GM12873 (cell line): ENCODE measurements around the gene OR1J1.

Experiments used
- TF ChIP-seq, protein P1 (sequence below): IDR thresholded peaks from 2 replicates; pipeline ENCODE4 v1.5.1; 2012; ENCODE audit warnings: low read depth, mild to moderate bottlenecking, moderate library complexity, low read length, control low read depth; ENCODE audit not compliant: insufficient read depth; ENCODE audit errors: missing control alignments

OR1J1 gene

DNA sequence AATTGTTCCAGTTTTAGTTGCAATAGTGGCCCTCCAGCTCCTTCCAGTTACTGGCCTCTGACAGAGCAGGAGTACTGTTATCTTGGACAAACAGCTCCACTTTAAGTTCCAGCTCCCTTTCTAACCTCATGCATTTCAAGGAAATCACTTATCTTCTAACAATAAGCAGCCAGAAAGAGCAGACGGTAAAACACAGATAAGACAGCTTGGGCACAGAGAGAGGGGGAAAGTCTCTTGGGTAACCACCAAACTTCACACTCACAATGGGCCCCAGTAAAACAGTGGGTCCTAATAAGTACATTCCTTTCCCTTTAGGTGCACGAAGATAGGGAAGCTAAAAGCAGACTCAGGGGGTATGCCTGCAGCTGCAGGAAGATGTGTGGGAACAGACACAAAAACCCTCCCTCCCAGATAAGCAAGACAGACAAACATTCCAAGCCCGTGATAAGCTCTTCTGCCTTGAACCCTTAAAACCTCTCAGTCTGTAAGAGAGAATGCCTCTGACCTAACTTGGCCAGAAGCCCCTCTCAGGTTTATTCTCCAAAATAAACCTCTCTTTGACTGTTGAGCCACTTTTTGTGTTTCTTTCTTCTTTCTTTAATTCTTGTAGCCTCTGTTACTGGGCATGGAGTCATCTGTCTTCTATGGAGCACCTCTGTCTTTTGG, 30.8 kb downstream of the OR1J1 start:
- TF ChIP-seq, protein P1, sequence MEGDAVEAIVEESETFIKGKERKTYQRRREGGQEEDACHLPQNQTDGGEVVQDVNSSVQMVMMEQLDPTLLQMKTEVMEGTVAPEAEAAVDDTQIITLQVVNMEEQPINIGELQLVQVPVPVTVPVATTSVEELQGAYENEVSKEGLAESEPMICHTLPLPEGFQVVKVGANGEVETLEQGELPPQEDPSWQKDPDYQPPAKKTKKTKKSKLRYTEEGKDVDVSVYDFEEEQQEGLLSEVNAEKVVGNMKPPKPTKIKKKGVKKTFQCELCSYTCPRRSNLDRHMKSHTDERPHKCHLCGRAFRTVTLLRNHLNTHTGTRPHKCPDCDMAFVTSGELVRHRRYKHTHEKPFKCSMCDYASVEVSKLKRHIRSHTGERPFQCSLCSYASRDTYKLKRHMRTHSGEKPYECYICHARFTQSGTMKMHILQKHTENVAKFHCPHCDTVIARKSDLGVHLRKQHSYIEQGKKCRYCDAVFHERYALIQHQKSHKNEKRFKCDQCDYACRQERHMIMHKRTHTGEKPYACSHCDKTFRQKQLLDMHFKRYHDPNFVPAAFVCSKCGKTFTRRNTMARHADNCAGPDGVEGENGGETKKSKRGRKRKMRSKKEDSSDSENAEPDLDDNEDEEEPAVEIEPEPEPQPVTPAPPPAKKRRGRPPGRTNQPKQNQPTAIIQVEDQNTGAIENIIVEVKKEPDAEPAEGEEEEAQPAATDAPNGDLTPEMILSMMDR, result no peak

DNA sequence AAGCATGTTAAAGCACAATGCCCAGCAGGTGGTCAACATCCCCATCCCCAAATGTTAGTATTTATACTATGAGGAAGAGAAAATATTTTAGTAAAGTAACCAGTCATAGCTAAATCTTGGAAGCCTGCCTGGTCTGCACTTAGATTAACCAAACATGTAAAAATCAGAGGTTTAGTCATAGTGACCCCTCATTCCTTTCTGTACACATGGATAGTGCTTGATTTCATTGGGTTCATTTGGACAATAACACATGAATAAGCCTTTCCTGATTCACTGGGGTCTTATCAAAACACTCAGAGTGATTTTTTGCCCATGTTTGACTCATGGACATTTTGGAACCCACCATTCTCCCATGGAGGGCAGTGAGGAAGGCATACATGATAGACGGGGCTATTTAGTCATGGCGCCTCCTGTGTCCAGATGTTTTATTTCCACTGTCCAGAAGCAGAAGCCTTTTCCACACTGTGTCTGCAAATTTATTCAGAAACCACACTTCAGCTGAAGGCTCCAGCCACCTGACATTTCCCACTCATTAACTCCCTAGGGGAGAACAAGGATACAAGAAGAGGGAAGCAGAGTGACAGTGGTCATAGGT, 32.5 kb downstream of the OR1J1 start:
- TF ChIP-seq, protein P1, result no peak

DNA sequence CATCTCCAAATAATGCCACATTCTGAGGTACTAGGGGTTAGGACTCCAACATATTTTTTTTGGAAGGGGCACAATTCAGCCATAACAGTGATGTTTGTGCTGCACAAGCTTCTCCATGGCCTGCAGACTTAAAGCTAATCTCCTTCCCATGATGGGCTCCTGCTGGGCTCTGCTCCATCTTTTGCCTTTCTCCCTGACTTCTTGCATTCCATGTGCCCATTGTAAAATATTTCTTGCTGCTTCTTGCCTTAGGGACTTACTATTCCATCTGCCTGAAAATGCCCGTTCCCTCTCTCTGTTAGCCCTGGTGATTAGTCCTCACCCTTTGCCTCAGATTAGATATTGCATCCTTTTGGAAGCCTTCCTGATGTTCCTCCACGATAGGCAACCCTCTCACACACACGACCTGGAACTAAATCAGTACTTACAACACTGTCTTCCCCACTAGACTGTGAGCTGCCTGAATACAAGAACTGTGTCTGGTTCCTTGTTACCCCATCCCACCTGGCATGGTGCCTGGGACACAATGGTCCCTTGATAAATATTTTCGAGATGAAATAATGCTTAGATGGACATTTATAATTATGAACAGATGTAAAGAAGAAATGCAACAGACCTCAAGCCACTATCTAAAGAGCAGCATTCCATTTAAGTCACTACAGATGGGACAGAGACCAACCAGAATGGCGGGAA, 33.5 kb downstream of the OR1J1 start:
- TF ChIP-seq, protein P1, result no peak

DNA sequence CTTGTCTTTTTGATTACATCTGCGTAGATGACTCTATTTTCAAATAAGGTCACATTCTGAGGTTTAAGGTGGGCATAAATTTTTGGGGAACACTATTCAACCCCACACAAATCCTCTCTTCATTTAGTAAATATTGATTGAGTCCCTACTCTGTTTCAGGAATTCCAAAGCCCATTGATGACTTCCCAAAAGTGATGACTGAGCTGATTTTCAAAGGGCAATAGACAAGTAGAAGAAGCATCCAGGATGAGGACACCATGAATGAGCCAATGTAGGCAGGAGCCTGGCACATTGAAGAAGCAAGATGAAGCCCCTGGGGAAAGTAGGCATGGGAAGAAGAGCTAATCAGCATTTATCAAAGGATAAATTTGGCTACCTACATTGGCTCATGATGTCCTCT, 35.2 kb downstream of the OR1J1 start:
- TF ChIP-seq, protein P1, result no peak
